NT2/D1 (cell line): ENCODE data around the gene LRFN5.
"Not testable (repeated sequence)": the region's sequence is repeated elsewhere in the genome, so short reads cannot be mapped to it uniquely, and the experiment has no call there.

ENCODE experiments used
- DNase-seq: peaks from one replicate; pipeline ENCODE4 v3.0.0-alpha.2; 2011; ENCODE audit warnings: low read depth, low spot score
- H3K27me3 ChIP-seq: 2 replicates; pipeline ENCODE4 v1.6.0; 2011; ENCODE audit warnings: mild to moderate bottlenecking; ENCODE audit not compliant: insufficient read length, insufficient read depth
- H3K36me3 ChIP-seq: 2 replicates; pipeline ENCODE4 v1.6.1; 2011; ENCODE audit warnings: mild to moderate bottlenecking, low read length, mixed read lengths; ENCODE audit not compliant: insufficient read depth, insufficient read length
- H3K4me1 ChIP-seq: 2 replicates; pipeline ENCODE4 v1.5.1; 2011; ENCODE audit not compliant: insufficient read depth, insufficient read length
- H3K4me3 ChIP-seq: 2 replicates; pipeline ENCODE4 v1.5.1; 2011; ENCODE audit warnings: low read depth; ENCODE audit not compliant: insufficient read length
- H3K9ac ChIP-seq: 2 replicates; pipeline ENCODE4 v1.6.0; 2011; ENCODE audit warnings: low read depth; ENCODE audit not compliant: insufficient read length
- H3K9me3 ChIP-seq: 2 replicates; pipeline ENCODE4 v1.5.1; 2011; ENCODE audit warnings: mild to moderate bottlenecking, low read length; ENCODE audit not compliant: insufficient read depth
- SUZ12 ChIP-seq: IDR thresholded peaks from 2 replicates; pipeline ENCODE4 v1.6.1; 2011; ENCODE audit not compliant: insufficient read length, insufficient read depth; ENCODE audit errors: extremely low read depth
- YY1 ChIP-seq: IDR thresholded peaks from 2 replicates; pipeline ENCODE4 v1.6.1; 2011; ENCODE audit not compliant: insufficient read length, insufficient read depth
- ZNF274 ChIP-seq: IDR thresholded peaks from 2 replicates; pipeline ENCODE4 v1.6.1; 2011; ENCODE audit warnings: mild to moderate bottlenecking, low read depth, low read length

Gene LRFN5

DNA sequence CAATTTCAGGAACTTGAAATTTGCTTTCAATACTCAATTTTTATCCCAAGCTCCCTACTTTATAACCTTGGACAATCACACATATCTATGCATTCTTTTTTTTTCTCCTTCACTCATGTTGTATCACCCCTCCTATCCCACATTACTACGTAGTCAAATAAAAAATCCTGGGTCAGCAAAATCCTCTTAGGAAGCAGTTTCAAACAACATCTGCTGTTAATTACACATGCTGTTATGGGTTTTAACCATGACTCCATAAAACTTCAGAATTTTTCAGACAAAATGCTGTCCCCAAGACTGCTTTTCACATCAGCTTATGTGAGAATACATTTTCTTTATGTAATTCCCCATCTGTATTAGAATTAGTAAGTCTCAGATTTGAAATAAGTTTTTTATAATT lies 61.7 kb downstream of the LRFN5 start:
- DNase-seq = no peak
- Histone ChIP-seq H3K4me3 (no peak overlapping the region), H3K36me3 (no peaks in the 10 kb centered on the region), H3K4me1 (no peaks in the 10 kb centered on the region), H3K9ac (no peak overlapping the region), H3K9me3 (no peaks in the 10 kb centered on the region), H3K27me3 (no peaks in the 10 kb centered on the region)
- no peak for TF ChIP-seq ZNF274
- no peak for TF ChIP-seq SUZ12
- TF ChIP-seq YY1 = no peak

GRCh38 chr14:41673601-41674000 lies 66.9 kb downstream of the LRFN5 start:
- H3K36me3 ChIP-seq, DNase-seq, H3K9me3 ChIP-seq, H3K27me3 ChIP-seq, H3K9ac ChIP-seq, H3K4me3 ChIP-seq, H3K4me1 ChIP-seq: not testable (repeated sequence)

- not testable (repeated sequence) for H3K9me3 ChIP-seq, H3K27me3 ChIP-seq
Measured at GRCh38 chr14:41674511-41674971, 67.9 kb downstream of the LRFN5 start.

DNA sequence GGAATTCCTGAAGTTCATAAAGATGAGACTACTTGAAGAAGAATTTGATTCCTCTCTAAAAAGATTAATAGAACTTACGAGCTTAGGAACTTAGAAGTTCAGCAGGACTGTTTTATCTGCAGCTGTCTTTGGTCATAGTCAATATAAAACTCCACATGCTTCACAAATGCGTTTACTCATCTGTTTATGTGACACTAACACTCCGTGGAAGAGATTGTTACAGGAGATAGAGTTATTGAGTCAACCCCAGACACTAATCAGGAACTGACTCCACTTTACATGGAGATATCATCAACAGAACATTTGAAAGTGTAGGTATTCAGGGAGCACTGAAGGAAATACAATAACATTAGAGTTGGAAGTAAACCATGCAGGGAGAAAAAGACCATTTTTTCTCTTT lies 92.8 kb downstream of the LRFN5 start:
- no peaks in the 10 kb centered on the region for H3K9me3 ChIP-seq
- no peaks in the 10 kb centered on the region for H3K36me3 ChIP-seq
- no peaks in the 10 kb centered on the region for H3K4me1 ChIP-seq
- H3K27me3 ChIP-seq = no peaks in the 10 kb centered on the region
- no peak overlapping the region for H3K4me3 ChIP-seq
- H3K9ac ChIP-seq = no peak overlapping the region
- TF ChIP-seq ZNF274 (no peak), SUZ12 (no peak), YY1 (no peak)
- DNase-seq = no peak

More at GRCh38 chr14:41674511-41674971, 67.9 kb downstream of the LRFN5 start:
- not testable (repeated sequence) for H3K4me3 ChIP-seq, DNase-seq, H3K4me1 ChIP-seq, H3K9ac ChIP-seq, H3K36me3 ChIP-seq

GRCh38 chr14:41718477-41719166 lies 111.9 kb downstream of the LRFN5 start:
- Histone ChIP-seq H3K4me1 (no peaks in the 10 kb centered on the region), H3K36me3 (no peaks in the 10 kb centered on the region), H3K27me3 (no peaks in the 10 kb centered on the region), H3K9ac (no peak overlapping the region), H3K9me3 (no peaks in the 10 kb centered on the region), H3K4me3 (no peak overlapping the region)
- TF ChIP-seq YY1 (no peak), SUZ12 (no peak), ZNF274 (no peak)
- no peak for DNase-seq

DNA sequence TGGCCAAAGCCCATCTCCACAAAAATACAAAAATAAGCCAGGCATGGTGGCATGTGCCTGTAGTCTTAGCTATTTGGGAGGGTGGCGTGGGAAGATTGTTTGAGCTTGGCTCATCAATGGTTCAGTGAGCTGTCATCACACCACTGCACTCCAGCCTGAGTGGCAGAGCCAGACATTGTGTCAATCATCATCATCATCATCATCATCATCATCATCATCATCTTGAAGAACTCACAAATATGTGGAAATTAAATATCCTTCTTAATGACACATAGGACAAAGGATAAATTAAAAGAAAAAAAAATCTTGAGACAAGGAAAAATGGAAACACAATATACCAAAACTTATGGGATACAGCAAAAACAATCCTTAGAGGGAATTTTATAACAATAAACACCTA lies 132.5 kb downstream of the LRFN5 start:
- TF ChIP-seq YY1 (no peak), SUZ12 (no peak), ZNF274 (no peak)
- no peak for DNase-seq
- no peaks in the 10 kb centered on the region for H3K4me1 ChIP-seq
- H3K9ac ChIP-seq = no peak overlapping the region
- H3K36me3 ChIP-seq = no peaks in the 10 kb centered on the region
- H3K4me3 ChIP-seq = no peak overlapping the region
- H3K9me3 ChIP-seq = no peaks in the 10 kb centered on the region
- no peaks in the 10 kb centered on the region for H3K27me3 ChIP-seq

DNA sequence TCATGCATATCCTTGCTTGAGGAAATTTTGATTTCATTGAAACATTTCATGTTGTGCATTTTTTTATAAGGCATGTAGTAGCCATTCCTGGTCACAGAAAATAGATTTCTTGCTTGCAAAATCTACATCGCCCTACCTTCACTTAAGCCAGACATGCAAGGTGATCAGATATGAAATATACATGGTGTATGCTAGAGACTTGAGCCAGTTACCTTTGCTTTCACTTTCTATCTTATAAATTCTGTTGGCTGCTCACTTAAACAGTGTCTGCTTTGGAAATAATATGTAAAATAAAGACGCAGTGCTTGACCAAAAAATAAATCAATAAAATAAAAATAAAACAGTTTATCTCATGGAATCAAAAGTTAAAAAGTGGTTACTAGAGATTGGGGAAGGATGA lies 136.5 kb downstream of the LRFN5 start:
- DNase-seq = no peak
- TF ChIP-seq YY1 = no peak
- TF ChIP-seq SUZ12 = no peak
- TF ChIP-seq ZNF274 = no peak
- Histone ChIP-seq H3K36me3 (no peaks in the 10 kb centered on the region), H3K9me3 (no peaks in the 10 kb centered on the region), H3K9ac (no peak overlapping the region), H3K4me1 (no peaks in the 10 kb centered on the region), H3K27me3 (no peaks in the 10 kb centered on the region), H3K4me3 (no peak overlapping the region)

GRCh38 chr14:41749429-41749828 lies 142.8 kb downstream of the LRFN5 start:
- TF ChIP-seq YY1 (no peak), SUZ12 (no peak), ZNF274 (no peak)
- H3K9ac ChIP-seq = no peak overlapping the region

GRCh38 chr14:41750575-41750974 lies 143.9 kb downstream of the LRFN5 start:
- DNase-seq, H3K27me3 ChIP-seq, H3K4me3 ChIP-seq, H3K36me3 ChIP-seq, H3K9ac ChIP-seq, H3K9me3 ChIP-seq, H3K4me1 ChIP-seq: not testable (repeated sequence)

More at GRCh38 chr14:41749429-41749828, 142.8 kb downstream of the LRFN5 start:
- Histone ChIP-seq H3K36me3 (no peaks in the 10 kb centered on the region), H3K4me1 (no peaks in the 10 kb centered on the region), H3K27me3 (no peaks in the 10 kb centered on the region), H3K4me3 (no peak overlapping the region), H3K9me3 (no peaks in the 10 kb centered on the region)
- no peak for DNase-seq
